Measurements from ENCODE around the gene NCAPD2.

Gene NCAPD2

DNA sequence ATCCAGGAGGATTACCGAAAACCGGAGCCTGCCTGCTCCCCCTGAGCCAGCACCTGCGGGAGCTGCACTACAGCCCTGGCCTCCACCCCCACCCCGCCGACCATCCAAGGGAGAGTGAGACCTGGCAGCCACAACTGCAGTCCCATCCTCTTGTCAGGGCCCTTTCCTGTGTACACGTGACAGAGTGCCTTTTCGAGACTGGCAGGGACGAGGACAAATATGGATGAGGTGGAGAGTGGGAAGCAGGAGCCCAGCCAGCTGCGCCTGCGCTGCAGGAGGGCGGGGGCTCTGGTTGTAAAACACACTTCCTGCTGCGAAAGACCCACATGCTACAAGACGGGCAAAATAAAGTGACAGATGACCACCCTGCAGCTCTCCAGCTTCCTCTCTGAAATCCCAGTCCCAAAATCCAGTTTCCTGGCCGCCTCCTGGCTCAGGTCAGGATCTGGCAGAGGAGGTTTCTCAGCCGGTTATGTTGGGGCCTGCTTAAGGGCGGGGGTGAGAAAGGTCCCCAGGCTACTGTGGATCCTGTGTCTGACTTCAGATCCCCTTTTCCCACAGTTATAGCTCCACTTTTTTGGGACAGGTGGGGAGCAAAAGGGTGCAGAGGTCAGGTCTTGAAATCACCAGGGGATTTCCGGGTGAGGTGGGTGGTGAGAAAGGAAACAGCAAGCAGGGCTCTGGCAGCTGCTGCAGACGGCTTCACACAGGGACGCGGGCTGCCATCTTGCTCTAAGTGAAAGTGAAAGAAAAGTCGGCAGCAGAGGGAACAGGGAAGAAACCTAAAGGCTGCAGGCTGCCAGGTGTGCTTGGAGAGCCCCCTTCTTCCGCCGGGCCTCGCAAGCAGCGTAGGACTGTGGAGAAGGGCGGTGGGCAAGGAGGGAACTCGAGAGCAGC, 42.3 kb upstream of the NCAPD2 start, which contains the start of gene TAPBPL:
TSS of gene TAPBPL (plus strand) at position 695 of the 897 bp plus-strand sequence. CDS start 207 bp downstream, outside the sequence.
- peak within 1 kb of the TSS; percentile 65 for H3K4me3 ChIP-seq (ENCODE audit: low read depth, low read length)
- H3K36me3 ChIP-seq: peaks cover 2% of the 10 kb centered on the region; the same call in 1 of the 2 replicates

GRCh38 chr12:6452245-6452943, 41.5 kb upstream of the NCAPD2 start:
- TF ChIP-seq, protein P1, sequence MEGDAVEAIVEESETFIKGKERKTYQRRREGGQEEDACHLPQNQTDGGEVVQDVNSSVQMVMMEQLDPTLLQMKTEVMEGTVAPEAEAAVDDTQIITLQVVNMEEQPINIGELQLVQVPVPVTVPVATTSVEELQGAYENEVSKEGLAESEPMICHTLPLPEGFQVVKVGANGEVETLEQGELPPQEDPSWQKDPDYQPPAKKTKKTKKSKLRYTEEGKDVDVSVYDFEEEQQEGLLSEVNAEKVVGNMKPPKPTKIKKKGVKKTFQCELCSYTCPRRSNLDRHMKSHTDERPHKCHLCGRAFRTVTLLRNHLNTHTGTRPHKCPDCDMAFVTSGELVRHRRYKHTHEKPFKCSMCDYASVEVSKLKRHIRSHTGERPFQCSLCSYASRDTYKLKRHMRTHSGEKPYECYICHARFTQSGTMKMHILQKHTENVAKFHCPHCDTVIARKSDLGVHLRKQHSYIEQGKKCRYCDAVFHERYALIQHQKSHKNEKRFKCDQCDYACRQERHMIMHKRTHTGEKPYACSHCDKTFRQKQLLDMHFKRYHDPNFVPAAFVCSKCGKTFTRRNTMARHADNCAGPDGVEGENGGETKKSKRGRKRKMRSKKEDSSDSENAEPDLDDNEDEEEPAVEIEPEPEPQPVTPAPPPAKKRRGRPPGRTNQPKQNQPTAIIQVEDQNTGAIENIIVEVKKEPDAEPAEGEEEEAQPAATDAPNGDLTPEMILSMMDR (IDR thresholded peaks at IDR 0.05; ENCODE audit: low read depth, low read length): no peak
- peak overlapping the region; percentile 65 for H3K4me3 ChIP-seq (ENCODE audit: low read depth, low read length)
- H3K27me3 ChIP-seq (ENCODE audit: insufficient read depth, low read depth, severe bottlenecking): no peaks in the 10 kb centered on the region
- peak overlapping the region; percentile 94 for H3K27ac ChIP-seq
- no peaks in the 10 kb centered on the region for H3K9me3 ChIP-seq (ENCODE audit: severe bottlenecking)
- peaks cover 2% of the 10 kb centered on the region; the same call in 1 of the 2 replicates for H3K36me3 ChIP-seq
- DNase-seq: peak; percentile 33

More for the DNA sequence above, 42.3 kb upstream of the NCAPD2 start, which contains the start of gene TAPBPL:
- peak; percentile 86 for DNase-seq
- TF ChIP-seq, protein P1 (IDR thresholded peaks at IDR 0.05; ENCODE audit: low read depth, low read length): no peak
- Histone ChIP-seq H3K27me3 (ENCODE audit: insufficient read depth, low read depth, severe bottlenecking) (no peaks in the 10 kb centered on the region), H3K9me3 (ENCODE audit: severe bottlenecking) (no peaks in the 10 kb centered on the region), H3K27ac (peak within 1 kb of the TSS; percentile 94)

DNA sequence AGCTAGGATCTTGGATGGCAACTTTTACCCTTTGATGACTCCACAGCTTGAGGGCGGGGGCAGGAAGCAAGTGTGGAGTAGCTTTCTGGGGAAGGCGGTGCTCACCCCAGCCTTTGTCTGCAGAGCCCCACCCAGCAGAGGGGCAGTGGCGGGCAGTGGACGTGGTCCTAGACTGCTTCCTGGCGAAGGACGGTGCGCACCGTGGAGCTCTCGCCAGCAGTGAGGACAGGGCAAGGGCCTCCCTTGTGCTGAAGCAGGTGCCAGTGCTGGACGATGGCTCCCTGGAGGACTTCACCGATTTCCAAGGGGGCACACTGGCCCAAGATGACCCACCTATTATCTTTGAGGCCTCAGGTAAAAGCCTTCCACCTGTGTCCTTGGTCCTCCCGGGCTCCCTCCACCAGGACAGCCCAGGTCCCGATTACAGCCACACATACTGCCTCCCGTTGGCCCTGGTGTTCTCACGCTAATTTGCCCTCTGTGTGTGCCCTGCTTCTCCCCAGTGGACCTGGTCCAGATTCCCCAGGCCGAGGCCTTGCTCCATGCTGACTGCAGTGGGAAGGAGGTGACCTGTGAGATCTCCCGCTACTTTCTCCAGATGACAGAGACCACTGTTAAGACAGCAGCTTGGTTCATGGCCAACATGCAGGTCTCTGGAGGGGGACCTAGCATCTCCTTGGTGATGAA, 40.8 kb upstream of the NCAPD2 start:
- H3K27me3 ChIP-seq (ENCODE audit: insufficient read depth, low read depth, severe bottlenecking): no peaks in the 10 kb centered on the region
- no peak overlapping the region for H3K4me3 ChIP-seq (ENCODE audit: low read depth, low read length)
- peak overlapping the region; percentile 94 for H3K27ac ChIP-seq
- TF ChIP-seq, protein P1 (IDR thresholded peaks at IDR 0.05; ENCODE audit: low read depth, low read length): no peak
- H3K9me3 ChIP-seq (ENCODE audit: severe bottlenecking): no peaks in the 10 kb centered on the region
- no peaks in the 10 kb centered on the region for H3K36me3 ChIP-seq
- DNase-seq: no peak

DNA sequence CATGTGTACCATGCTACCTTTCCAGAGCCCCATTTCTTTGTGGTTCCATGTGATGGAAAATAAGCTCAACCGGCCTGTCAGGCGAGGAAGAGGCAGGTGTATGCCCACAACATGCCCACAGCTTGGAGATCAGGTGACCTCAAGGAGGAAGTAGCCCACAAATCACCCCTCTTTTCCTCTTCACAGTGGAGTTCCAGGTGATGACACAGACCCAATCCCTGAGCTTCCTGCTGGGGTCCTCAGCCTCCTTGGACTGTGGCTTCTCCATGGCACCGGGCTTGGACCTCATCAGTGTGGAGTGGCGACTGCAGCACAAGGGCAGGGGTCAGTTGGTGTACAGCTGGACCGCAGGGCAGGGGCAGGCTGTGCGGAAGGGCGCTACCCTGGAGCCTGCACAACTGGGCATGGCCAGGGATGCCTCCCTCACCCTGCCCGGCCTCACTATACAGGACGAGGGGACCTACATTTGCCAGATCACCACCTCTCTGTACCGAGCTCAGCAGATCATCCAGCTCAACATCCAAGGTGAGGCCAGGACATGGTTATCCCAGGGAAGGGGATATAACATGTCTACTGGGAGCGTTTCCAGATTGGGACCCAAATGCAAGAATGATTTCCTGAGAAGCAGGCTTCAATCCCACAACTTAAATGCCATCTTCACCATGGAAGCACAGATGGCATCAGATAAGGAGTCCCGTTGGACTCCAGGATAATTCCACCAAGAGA, 36.5 kb upstream of the NCAPD2 start:
- H3K4me3 ChIP-seq (ENCODE audit: low read depth, low read length): no peak overlapping the region
- TF ChIP-seq, protein P1 (IDR thresholded peaks at IDR 0.05; ENCODE audit: low read depth, low read length): no peak
- no peaks in the 10 kb centered on the region for H3K9me3 ChIP-seq (ENCODE audit: severe bottlenecking)
- peaks cover 9% of the 10 kb centered on the region for H3K36me3 ChIP-seq
- no peak for DNase-seq
- no peaks in the 10 kb centered on the region for H3K27me3 ChIP-seq (ENCODE audit: insufficient read depth, low read depth, severe bottlenecking)
- H3K27ac ChIP-seq: no peak overlapping the region

Measured in WERI-Rb-1 (cell line).